ENCODE data around the gene AMIGO1.

Gene AMIGO1, protein sequence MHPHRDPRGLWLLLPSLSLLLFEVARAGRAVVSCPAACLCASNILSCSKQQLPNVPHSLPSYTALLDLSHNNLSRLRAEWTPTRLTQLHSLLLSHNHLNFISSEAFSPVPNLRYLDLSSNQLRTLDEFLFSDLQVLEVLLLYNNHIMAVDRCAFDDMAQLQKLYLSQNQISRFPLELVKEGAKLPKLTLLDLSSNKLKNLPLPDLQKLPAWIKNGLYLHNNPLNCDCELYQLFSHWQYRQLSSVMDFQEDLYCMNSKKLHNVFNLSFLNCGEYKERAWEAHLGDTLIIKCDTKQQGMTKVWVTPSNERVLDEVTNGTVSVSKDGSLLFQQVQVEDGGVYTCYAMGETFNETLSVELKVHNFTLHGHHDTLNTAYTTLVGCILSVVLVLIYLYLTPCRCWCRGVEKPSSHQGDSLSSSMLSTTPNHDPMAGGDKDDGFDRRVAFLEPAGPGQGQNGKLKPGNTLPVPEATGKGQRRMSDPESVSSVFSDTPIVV

DNA sequence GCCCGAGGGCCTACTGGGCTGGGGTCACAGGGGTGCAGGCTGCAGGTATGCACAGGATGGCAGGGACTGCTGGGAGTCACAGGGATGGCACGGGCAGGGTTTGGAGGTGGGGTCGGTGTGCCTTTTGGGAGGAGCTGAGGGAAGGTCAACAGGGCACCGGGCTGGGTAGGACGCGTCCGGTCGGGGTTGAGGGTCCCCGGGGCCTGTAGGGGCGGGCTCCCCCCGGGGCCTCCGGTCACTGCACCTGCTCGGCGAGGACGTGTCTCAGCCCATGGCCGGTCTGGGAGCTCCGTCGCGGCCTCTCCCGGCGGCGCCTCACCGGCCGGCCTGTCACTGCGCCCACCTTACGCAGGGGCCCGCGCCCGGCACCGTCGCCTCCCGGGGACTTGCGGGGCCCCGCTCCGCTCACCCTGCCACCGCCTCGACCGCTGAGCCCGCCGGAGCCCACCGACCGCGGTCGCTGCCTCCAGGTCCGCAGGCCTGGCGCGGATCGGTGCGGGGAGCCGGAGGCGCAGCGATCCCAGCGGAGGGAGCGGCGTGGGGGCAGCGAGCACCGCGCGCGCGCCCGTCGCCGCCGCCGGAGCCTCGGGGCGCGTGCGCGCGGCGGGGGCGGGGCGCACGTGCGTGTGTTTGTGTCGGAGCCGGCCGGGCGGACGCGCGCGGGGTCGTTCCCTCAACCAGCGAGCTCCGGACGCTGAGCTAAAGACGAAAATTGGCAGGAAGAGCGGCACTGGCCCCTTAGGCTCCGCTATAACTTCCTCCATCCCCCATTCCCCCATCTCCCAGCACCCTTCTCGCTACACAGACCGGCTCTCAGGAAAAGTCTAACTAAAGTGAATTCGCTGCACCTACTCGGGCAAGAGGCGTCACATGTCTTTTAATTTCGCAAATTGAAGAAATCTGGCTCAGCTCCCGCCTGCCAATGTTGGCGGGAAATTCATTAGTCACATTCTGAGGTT, at the start of gene AMIGO1:
Gene AMIGO1, minus strand, starts transcription at position 552 of the 959 bp plus-strand sequence. CDS start 815 bp downstream, outside the sequence.
- in situ Hi-C loops (cut with MboI; ENCODE audit: low sequenced_read_pairs): no loop called here

DNA sequence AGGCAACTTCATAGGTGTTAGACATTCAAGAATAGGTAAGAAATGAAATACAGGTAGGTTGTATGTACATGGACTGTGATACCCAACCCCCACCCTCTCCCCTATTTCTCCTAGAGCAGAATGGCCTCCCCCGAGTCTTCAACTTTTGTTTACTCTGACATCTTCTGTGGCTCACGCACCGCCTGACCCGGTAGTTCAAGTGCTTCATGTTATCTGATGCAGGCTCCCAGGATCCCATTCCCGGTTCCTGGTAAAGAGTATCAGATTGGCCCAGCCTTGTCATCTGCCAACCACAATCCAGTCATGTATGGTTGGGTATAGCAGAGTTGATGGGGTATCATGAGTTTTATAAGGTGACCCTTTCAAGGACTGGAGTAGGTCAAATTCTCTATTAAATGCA, 48.0 kb upstream of the AMIGO1 start:
- in situ Hi-C loops (cut with MboI; ENCODE audit: low sequenced_read_pairs): no loop called here

DNA sequence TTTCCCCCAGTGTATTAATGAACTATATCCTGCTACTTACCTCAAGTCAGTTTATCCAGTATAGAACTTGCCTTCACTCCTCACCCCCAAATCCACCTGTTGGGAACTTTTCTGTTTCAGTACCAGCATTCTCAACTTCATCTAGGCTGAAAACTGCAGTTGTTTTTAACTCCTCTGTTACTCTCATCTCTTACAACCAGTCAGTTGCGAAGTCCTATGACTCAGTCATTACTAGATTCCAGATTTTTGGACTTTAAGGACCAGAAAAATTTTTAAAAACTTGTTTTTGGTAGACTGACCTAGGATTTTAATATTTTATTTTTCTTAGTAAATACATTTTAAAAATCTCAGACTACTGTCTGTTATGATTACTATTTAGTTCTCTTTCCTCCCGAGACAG, 47.0 kb upstream of the AMIGO1 start:
- in situ Hi-C loops (cut with MboI; ENCODE audit: low sequenced_read_pairs): no loop called here

DNA sequence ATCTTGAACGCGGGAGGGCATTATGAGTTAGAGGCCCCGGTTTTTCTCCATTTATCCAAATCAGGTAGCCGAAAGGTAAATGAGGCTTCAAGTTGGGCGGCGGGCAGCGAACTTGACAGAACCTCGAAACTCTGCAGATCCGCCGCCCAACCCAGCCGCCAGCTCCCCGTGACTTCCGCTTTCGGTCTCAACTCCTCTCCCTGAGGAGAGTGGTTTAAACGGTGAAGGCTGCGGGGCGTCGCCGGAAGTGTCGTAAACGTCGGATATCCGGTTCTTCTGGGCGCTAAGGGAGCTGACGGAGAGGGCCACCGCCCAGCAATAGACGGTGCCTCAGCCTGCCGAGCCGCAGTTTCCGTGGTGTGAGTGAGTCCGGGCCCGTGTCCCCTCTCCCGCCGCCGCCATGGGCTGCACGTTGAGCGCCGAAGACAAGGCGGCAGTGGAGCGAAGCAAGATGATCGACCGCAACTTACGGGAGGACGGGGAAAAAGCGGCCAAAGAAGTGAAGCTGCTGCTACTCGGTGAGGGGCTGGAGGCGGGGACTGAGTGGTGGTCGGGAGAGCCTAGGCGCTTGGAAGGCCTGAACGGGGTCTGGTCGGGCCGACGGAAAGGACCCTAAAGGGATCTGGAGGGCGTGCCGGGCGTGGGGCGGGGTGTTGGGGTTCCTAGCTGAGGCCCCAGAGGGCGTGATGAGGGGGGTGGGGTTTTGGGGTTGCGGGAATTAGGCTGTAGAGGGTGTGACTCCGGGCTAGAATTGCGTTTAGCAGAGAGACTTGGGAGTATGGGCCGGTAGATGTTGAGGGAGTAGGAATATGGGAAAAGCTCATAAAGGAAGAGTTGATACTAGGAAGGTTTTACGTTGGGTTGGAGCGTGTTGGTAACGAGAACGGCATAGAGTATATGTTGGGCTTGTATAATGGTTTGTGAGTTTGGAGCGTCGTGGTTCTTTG, 39.1 kb upstream of the AMIGO1 start, which contains the start of gene GNAI3:
Gene GNAI3, plus strand, starts transcription at position 295 of the 947 bp plus-strand sequence. Its CDS starts 106 bp downstream, at position 401.
- in situ Hi-C loops (cut with MboI; ENCODE audit: low sequenced_read_pairs): loop anchor here (5.0 kb wide), 3 partner anchors 74 to 439 kb away; no protein-coding TSS in a partner anchor

DNA sequence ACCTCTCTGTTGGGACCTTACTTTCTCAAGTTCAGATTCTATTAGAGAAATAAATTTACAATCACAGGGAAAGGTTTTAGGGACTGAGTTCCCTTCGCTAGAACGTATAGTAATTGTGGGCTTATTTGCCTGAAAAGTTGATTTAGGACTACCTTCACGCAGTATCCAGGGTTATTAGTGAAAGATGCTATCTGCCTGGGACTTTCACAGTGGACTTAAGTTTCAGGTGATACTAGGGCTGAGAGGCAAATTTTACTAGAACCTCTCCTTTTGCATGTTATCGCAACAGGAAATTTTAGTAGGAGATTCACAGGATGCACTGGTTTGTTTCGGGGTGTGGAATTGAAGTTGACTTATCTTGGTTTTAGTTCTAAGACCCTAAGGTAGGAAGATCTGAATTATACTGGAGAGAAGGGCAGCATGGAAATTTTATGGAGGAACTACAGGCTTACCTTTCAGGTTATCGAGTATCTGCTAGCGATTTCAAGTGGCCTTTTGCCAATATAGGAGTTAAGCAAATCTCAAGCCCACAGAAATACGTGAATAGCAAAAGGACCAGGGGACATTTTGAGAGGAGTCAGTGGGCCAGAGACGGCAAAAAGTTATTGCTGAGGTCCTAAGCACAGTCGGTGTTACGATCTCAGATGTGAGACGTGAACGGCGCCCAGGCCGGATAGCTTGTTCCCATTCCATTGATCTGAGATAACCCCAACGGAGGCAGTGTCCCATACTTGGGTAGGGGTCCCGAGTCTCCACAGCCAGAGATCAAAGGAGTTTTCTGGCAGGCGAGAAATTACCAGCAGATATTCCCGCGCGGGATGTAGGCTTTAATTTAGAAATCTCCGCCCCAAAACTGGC, 38.2 kb upstream of the AMIGO1 start:
- in situ Hi-C loops (cut with MboI; ENCODE audit: low sequenced_read_pairs): loop anchor here (5.0 kb wide), 3 partner anchors 75 to 440 kb away; no protein-coding TSS in a partner anchor

DNA sequence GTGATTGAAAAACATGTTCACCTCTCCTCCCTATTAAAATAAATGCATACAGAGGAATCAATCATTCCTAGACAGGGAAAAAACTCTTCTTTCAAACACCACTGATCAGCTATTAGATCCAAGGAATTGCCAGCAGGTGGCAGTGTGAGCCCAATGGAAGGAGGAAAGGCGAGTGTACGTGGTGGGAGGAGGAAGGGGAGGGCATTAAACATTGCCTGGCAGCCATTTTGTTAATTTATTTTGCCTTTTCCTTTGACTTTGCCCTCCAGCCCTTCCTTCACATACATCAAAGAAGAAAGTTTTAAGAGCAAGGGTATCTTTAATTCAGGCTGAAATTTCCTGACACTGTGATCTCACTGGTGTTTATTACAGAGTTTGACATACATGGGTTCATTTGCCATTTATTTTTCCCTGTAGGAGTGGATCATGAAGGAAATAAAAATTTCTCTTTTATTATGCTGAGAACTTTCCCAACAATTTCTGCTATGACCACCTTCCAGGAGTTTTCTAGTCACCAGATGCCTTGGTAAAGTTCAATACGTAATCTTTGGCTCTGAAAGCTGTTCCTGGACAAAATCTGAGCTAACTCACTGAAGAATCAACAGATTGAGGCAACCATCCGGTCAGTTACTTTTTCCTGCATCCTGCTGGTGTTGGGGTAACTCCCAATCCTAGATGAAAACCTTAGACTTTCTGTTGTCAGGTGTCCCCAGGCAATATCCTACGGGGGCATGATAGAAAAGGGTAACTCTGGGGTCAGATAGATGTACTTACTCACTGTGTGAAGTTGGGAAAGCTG, 37.0 kb upstream of the AMIGO1 start:
- in situ Hi-C loops (cut with MboI; ENCODE audit: low sequenced_read_pairs): loop anchor here (5.0 kb wide), 3 partner anchors 76 to 441 kb away; no protein-coding TSS in a partner anchor

DNA sequence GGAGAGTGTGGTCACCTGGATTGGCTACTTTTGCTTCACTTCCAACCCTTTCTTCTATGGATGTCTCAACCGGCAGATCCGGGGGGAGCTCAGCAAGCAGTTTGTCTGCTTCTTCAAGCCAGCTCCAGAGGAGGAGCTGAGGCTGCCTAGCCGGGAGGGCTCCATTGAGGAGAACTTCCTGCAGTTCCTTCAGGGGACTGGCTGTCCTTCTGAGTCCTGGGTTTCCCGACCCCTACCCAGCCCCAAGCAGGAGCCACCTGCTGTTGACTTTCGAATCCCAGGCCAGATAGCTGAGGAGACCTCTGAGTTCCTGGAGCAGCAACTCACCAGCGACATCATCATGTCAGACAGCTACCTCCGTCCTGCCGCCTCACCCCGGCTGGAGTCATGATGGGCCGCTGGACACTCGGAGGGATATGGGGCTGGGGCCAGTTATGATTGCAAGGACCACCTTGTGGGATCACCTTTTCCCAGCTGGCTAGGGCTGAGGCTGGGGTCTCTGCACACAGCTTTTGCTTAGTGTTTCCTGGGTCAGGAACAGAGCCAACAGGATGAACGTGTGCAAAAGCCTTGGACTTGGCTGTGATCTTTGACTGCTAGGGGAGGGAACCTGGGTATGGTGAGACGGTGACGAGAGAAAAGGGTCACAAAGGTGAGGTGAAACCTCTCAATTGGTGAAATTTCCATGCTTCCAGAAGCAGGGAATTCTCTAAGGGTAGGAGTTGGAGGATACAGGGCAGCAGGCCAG, 34.6 kb upstream of the AMIGO1 start:
- in situ Hi-C loops (cut with MboI; ENCODE audit: low sequenced_read_pairs): no loop called here

DNA sequence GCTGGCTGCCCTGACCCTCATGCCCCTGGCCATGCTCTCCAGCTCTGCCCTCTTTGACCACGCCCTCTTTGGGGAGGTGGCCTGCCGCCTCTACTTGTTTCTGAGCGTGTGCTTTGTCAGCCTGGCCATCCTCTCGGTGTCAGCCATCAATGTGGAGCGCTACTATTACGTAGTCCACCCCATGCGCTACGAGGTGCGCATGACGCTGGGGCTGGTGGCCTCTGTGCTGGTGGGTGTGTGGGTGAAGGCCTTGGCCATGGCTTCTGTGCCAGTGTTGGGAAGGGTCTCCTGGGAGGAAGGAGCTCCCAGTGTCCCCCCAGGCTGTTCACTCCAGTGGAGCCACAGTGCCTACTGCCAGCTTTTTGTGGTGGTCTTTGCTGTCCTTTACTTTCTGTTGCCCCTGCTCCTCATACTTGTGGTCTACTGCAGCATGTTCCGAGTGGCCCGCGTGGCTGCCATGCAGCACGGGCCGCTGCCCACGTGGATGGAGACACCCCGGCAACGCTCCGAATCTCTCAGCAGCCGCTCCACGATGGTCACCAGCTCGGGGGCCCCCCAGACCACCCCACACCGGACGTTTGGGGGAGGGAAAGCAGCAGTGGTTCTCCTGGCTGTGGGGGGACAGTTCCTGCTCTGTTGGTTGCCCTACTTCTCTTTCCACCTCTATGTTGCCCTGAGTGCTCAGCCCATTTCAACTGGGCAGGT, 33.9 kb upstream of the AMIGO1 start:
- in situ Hi-C loops (cut with MboI; ENCODE audit: low sequenced_read_pairs): no loop called here

DNA sequence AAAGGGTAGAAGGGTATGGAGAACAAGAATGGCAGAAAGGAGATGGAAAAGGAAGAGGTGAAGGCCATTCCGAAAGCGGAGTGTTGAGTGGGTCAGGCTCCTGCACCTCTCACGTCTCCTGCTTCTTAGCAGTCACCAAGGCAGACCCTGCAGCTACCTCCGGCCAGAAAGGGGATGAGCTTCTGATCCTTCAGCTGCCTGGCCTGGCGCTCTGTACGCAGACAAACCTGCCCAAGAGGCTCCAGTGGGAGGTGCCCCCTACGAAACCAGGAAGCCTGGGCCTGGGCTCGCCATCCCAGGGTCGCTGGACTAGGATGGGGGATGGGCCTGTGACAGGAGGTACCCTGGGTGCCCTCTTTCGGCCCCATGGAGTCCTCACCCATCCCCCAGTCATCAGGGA, 33.1 kb upstream of the AMIGO1 start:
- in situ Hi-C loops (cut with MboI; ENCODE audit: low sequenced_read_pairs): no loop called here

DNA sequence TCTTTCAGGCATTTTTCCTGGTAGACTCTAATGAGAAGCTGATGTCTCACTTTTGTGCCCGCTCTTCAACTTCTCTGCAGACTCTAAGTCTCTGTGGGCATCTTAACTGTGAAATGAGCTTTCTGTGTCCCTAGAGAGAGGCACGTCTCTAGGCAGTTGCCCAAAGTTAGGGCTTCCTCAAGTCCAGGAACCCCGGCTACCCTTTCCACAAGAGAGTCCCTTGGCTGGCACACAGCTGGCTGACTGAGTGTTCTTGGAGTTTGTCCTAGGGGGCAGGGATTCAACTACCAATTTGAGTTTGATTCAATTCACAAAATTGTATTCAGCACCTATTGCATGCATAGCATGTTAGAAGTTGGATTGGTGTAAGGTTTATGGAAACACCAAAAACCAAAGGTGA, 31.6 kb upstream of the AMIGO1 start:
- in situ Hi-C loops (cut with MboI; ENCODE audit: low sequenced_read_pairs): no loop called here

DNA sequence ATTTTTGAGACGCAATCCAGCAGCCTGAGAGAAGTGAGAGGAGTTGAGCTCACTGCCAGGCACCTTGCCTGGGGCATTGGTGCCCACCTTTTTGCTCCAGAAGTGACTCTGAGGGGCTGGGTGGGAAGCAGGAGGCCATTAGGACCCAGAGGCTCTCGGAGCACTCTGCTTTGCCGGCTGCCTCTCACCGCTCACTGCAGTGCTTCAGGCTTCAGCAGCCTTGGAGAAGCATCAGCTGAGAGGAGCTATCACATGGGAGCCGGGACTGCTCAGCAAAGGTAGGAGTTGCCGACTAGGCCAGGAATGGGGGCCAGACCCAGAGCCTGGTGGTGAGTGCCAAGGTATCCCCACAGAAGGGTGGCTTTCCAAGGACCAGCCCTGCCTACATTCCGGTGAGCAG, 30.1 kb upstream of the AMIGO1 start, which contains the start of gene GPR61:
Gene GPR61, plus strand, starts transcription at position 197 of the 400 bp plus-strand sequence. CDS start 3,151 bp downstream, outside the sequence.
- in situ Hi-C loops (cut with MboI; ENCODE audit: low sequenced_read_pairs): loop anchor here (10.0 kb wide), 2 partner anchors 135 to 275 kb away; no protein-coding TSS in a partner anchor

DNA sequence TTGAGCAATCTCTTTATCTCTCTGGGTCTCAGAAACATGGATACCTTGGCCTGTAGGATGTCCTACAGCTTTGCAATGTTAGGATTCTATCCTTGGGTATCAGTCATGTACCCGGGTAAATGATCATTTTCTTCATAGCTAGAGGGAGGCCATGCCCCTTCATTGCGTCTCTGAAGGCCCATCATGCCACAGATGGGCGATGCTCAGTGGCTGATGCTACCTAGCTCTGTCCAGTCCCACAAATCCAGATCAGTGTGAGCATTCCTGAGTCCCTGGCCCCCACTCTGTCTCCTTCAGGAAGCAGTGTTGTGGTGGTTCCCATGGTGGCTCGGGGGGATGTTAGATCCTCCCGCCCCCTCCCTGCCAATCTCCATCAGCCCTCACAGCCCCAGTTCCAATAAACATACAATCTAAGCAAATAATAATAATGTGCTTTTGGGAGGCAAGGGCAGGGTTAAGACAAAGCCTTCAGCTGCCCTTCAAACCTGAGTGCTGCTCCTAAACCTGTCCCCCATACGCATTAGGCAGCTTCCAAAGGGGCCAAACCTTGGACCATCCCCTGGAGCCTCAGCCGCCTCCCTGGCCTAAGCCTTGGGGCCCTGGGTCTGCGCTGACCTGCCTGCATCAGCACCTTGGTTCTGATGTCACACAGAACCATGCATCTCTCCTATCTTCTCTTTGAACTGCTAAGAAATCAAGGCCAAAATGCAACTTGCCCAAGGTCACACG, 29.5 kb upstream of the AMIGO1 start:
- in situ Hi-C loops (cut with MboI; ENCODE audit: low sequenced_read_pairs): loop anchor here (10.0 kb wide), 2 partner anchors 134 to 274 kb away; no protein-coding TSS in a partner anchor

DNA sequence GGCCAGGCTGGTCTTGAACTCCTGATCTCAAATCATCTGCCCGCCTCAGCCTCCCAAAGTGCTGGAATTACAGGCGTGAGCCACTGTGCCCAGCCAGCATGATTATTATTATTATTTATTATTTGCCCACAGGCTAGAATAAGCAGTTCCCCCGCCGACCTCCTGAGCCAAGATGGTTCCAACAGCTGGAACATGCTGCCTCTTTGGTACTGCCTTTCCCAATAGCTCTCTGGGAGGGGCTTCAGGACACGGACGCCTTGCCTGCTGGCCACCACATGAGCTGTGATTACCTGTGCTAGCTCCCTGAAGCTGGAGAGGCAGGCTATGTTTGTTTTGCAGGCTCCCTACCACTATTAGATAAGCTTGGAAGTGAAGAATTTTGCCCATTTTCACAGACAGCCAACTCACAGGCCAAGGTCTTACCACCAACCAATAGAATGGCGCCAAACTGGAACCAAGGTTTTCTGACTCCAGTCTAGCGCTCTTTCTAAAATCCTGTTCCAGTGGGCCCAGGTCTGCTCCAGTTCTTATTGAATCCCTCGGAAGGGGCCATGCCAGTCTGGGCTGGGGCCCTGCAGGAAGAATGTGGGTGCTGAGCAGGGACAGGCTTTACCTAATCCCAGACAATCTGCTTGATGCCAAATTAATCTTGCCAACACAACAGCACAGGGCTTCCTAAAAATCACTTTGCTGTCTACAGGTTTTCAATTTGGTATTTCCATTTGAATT, 28.1 kb upstream of the AMIGO1 start:
- in situ Hi-C loops (cut with MboI; ENCODE audit: low sequenced_read_pairs): loop anchor here (10.0 kb wide), 2 partner anchors 133 to 273 kb away; no protein-coding TSS in a partner anchor

DNA sequence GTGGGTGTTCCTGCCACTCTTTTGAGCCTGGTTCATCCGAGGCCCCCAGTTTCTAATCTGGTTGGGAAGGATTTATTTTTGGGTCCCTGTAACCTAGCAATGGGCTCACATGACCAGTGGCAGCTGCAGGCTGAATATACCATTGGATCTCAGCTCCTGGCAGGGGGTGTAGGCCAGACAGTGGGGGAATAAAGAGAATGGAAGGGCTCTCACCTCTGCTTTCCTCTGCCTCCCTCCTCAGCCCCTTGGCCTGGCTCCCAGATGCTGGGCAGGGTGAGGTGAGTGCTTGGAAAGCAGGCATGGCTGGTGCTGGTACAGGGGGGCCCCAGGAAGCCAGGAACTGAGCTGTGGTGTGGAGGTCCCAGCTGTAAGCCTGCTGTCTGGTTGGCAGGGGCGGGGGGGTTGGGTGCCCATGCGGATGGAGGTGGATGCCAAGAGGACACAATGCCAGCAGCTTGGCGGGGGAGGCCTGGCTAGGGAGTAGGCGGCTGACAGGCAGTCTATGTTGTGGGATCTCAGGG, 26.5 kb upstream of the AMIGO1 start:
- in situ Hi-C loops (cut with MboI; ENCODE audit: low sequenced_read_pairs): loop anchor here (10.0 kb wide), 2 partner anchors 131 to 271 kb away; no protein-coding TSS in a partner anchor

DNA sequence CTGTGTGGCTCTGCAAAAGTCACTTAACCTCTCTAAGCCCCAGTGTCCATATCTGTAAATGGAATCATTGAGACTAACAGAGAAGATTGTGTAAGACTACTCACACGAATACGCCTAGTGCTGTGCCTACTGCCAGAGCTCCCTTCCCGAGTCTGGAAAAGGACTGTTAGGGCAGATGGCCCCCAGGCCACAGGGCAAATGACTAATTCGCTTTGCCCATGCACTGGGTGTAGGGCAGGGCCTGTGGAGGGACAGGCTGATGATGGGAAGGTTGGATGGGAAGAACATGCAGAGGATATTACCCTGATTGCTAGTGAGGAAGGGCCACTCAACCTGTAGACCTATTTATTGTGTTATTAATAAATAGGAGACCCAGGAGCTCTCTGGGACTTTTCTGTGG, 26.0 kb upstream of the AMIGO1 start:
- in situ Hi-C loops (cut with MboI; ENCODE audit: low sequenced_read_pairs): loop anchor here (10.0 kb wide), 2 partner anchors 131 to 271 kb away; no protein-coding TSS in a partner anchor
